Measurements from ENCODE around the gene FLT4.

The FLT4 gene

DNA sequence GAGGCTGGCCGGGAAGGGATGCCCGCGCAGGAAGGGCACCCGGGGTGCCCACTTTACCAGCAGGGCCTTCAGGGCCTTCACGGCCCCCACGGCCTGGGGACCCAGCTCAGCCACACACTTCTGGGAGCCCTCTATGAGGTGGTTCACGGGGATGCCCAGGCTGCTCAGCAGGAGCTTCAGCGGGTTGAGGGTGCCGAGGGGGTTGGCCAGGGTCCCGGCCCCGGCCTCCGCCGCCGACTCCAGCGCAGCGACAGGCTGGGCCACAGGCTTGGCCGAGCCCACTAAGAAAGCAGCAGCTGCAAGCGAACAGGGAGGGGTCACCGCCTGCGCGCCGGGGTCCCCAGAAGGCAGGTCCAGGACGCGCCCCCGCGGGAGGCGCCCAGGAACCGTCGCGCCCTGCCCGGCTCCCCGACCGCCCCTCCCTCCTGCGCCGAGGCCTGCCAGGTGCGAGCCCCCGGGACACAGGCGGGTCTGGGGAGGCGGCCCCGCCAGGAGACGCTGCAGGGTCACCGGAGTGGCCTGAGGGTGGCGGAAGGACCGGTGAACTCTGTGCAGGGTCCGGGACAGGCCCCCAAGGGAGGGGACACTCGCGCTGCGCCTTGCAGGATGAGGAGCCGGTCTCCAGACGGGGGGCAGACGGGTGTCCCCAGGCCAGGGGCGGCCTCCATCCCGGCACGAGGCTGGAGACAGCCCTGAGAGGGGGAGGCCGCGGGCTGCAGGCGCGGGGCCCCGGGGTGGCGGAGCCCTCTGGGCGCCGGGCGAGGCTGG is 58.7 kb downstream of the FLT4 start:
- peak; percentile 31 for ATAC-seq (replicated peaks)
- H3K27me3 Mint-ChIP-seq: peaks cover 33 to 40% of the 10 kb centered on the region in 2 donors
- peak overlapping the region in 1 of 2 donors; percentile 72 for H3K4me3 Mint-ChIP-seq
- no peak for DNase-seq
- no peaks in the 10 kb centered on the region for H3K9me3 Mint-ChIP-seq
- peaks cover 0 to 3% of the 10 kb centered on the region in 2 donors for H3K4me1 Mint-ChIP-seq (ENCODE audit: low read depth in 2 of 2)
- H3K27ac Mint-ChIP-seq: no peak overlapping the region
- H3K36me3 Mint-ChIP-seq (ENCODE audit: insufficient read depth): no peaks in the 10 kb centered on the region

DNA sequence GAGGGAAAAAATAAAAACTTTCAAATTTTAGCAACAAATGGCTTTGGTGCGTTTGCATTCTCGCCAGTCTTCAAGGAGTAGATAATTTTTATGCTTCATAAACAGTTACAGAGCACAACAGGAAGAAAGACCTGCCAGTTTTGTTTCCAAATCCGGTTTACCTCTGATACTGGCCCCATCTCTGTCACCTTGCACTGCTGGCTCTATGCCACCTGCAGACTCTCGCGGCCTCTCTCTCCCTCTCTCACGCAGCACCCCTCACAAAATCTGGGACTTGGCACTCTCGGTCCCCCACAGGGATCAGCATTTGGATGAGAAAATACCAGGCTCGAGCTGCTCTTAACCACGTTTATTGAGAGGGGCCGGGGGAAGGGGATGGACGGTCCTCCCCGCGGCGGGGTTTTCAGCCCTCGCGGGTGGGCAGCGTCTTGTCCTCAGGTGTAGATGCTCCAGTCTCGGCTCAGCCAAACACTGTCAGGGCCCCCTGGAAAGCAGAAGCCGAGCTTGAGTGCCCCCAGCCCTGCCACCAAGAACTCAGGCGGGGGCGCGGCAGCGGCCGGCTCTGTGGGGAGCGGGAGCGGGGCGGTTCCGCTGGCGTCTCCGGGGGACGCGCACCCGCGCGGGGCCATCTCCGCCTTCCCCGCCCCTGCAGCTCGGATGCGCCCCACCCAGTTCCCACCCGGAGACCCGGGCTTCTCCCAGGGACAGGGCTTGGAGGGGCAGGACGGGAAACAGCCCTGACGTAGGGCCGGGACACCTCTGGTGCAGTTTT is 59.4 kb downstream of the FLT4 start:
- Mint-ChIP-seq H3K4me3 (peak overlapping the region; percentile 15 to 72), H3K36me3 (ENCODE audit: insufficient read depth) (no peaks in the 10 kb centered on the region), H3K9me3 (no peaks in the 10 kb centered on the region), H3K4me1 (ENCODE audit: low read depth in 2 of 2) (peaks cover 0 to 3% of the 10 kb centered on the region in 2 donors), H3K27me3 (peaks cover 33 to 40% of the 10 kb centered on the region in 2 donors), H3K27ac (no peak overlapping the region)
- DNase-seq (no peak), ATAC-seq (replicated peaks) (peak; percentile 41)

DNA sequence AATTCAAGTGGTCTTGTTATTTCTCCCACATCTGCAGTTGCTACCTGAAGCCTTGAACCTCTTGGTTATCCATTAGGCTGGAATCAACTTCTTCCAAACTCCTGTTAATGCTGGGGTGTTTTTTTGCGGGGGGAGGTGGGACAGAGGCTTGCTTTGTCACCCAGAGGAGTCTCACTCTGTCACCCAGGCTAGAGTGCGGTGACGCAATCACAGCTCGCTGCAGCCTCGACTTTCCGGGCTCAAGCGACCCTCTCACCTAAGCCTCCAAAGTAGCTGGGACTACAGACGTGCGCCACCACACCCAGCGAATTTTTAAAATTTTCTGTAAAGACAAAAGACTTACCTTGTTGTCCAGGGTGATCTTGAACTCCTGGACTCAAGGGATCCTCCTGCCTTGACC is 62.5 kb downstream of the FLT4 start:
- no peak overlapping the region for H3K27ac Mint-ChIP-seq
- no peaks in the 10 kb centered on the region for H3K4me1 Mint-ChIP-seq (ENCODE audit: low read depth in 2 of 2)
- H3K9me3 Mint-ChIP-seq: no peaks in the 10 kb centered on the region
- H3K27me3 Mint-ChIP-seq: peaks cover 14 to 19% of the 10 kb centered on the region in 2 donors
- H3K4me3 Mint-ChIP-seq: no peak overlapping the region
- ATAC-seq (replicated peaks): no peak
- DNase-seq: no peak
- peaks cover 3% of the 10 kb centered on the region for H3K36me3 Mint-ChIP-seq (ENCODE audit: insufficient read depth)

DNA sequence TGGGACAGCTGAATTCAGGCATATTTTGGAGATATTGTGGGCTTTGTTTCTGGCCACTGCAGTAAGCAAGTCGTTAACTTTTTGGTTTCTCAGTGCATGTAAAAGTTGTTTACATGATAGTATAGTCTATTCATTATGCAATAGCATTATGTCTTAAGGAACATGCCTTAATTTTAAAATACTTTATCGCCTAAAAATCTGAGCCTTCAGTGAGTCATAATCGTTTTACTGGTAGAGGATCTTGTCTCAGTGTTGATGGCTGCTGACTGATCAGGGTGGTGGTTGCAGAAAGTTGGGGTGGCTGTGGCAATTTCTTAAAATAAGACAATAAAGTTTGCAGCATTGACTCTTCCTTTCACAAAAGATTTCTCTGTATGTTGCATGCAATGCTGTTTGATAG is 63.2 kb downstream of the FLT4 start:
- Mint-ChIP-seq H3K4me1 (ENCODE audit: low read depth in 2 of 2) (no peaks in the 10 kb centered on the region), H3K9me3 (no peaks in the 10 kb centered on the region), H3K4me3 (no peak overlapping the region), H3K27me3 (peaks cover 13 to 18% of the 10 kb centered on the region in 2 donors), H3K36me3 (ENCODE audit: insufficient read depth) (peaks cover 3% of the 10 kb centered on the region), H3K27ac (no peak overlapping the region)
- ATAC-seq (replicated peaks) (no peak), DNase-seq (no peak)

DNA sequence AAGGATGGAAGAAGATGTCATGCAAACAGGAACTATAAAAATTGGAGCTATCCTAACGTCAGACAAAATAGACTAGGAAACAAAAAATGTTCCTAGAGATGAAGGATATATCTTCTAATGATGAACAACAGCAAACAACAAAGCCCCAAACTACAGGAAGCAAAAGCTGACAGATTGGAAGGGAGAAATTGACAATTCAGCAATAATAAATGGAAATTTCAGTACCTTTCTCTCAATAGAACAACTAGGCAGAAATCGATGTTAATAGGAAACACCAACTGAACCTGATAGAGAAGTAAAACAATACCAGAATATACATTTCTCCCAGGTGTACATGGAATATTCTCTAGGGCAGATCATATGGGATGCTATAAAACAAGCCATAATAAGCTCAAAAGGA is 65.7 kb downstream of the FLT4 start:
- no peaks in the 10 kb centered on the region for H3K9me3 Mint-ChIP-seq
- no peaks in the 10 kb centered on the region for H3K4me1 Mint-ChIP-seq (ENCODE audit: low read depth in 2 of 2)
- ATAC-seq (replicated peaks) (no peak), DNase-seq (no peak)
- H3K27me3 Mint-ChIP-seq: peaks cover under 1 to 7% of the 10 kb centered on the region in 2 donors
- no peak overlapping the region for H3K27ac Mint-ChIP-seq
- peaks cover 3% of the 10 kb centered on the region for H3K36me3 Mint-ChIP-seq (ENCODE audit: insufficient read depth)
- no peak overlapping the region for H3K4me3 Mint-ChIP-seq

DNA sequence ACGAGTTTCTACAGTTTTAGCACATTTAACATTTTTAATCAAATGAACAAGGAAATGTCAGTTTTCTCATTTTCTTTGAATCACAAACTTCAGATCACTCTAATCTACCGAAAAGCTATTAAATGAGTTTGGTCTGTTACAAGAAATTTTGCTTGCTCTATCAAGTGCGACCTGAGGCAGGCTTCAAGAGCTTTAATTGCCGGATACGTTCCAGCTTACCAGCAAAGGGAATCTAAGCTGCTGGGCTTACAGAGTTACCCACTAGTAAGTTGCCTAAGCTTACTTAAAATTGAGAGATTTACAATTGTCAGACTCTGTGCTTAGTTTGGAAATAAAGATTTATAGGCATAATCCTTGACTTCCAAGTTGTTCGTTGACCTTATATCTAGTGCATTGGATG is 68.7 kb downstream of the FLT4 start:
- H3K27me3 Mint-ChIP-seq: no peaks in the 10 kb centered on the region
- ATAC-seq (replicated peaks) (no peak), DNase-seq (no peak)
- no peak overlapping the region for H3K27ac Mint-ChIP-seq
- no peaks in the 10 kb centered on the region for H3K9me3 Mint-ChIP-seq
- H3K4me1 Mint-ChIP-seq (ENCODE audit: low read depth in 2 of 2): no peaks in the 10 kb centered on the region
- no peak overlapping the region for H3K4me3 Mint-ChIP-seq
- H3K36me3 Mint-ChIP-seq (ENCODE audit: insufficient read depth): peaks cover 11% of the 10 kb centered on the region

DNA sequence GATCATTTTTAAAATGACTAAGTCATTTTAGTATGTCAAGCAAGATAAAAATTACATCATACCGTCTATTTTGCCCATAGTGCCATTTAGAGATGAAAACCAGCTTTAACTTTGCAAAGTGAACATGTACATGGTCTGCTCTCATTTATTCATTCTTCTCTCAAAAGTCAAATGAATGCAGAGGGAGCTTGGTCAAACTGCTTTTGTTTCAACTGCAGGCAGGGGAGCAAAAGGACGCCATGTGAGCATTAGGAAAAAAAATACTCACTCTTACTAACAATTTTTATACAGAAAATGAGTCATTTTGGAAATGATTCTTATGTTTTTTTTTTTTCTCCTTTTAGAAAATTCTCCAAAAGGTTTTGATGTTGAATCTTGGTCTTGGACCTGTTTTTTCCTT is 73.8 kb downstream of the FLT4 start:
- H3K4me1 Mint-ChIP-seq (ENCODE audit: low read depth in 2 of 2): no peaks in the 10 kb centered on the region
- no peak for ATAC-seq (replicated peaks)
- H3K4me3 Mint-ChIP-seq: no peak overlapping the region

DNA sequence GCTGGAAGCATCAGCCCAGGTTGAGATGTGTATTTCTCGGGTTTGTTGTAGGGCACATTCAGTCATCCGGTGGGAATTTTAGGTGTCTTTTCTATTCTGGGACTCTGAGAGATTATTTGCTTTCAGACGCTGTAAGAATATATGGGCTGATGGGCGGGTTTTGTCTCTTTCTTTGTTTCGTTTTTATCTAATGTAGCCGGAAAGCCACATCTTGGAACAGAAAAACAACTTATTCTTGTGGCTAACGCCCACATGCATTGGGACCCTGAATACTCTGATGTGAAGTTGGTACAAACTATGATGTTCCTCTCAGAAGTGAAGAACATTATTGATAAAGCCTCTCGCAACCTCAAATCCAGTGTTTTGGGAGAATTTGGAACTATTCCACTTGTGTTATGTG is 80.5 kb downstream of the FLT4 start:
- peaks cover 62% of the 10 kb centered on the region for H3K36me3 Mint-ChIP-seq (ENCODE audit: insufficient read depth)
- H3K9me3 Mint-ChIP-seq: no peaks in the 10 kb centered on the region
- H3K4me1 Mint-ChIP-seq (ENCODE audit: low read depth in 2 of 2): no peaks in the 10 kb centered on the region
- H3K27me3 Mint-ChIP-seq: no peaks in the 10 kb centered on the region
- no peak overlapping the region for H3K27ac Mint-ChIP-seq
- no peak for DNase-seq
- no peak for ATAC-seq (replicated peaks)
- H3K4me3 Mint-ChIP-seq: no peak overlapping the region

More for the DNA sequence above, 73.8 kb downstream of the FLT4 start:
- Mint-ChIP-seq H3K27ac (no peak overlapping the region), H3K9me3 (no peaks in the 10 kb centered on the region), H3K27me3 (no peaks in the 10 kb centered on the region), H3K36me3 (ENCODE audit: insufficient read depth) (peaks cover 40% of the 10 kb centered on the region)
- DNase-seq: no peak

DNA sequence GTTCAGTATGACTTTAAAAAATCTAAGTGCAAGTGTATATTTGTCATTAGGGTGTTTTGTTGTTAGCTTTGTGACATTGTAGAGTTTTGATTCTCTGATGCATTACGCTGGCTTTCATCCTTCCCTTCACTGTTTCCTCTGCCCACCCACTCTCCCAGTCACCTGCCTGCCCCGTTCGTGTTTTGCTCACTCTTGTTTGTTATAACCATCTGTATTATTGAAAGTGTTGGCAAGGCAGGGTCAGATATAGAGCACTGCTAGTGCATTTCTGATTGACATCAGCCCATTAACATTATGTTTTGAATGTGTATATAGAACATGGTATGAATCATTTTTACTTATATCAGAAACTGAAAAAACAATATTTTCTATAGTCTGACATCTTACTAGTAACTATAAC is 85.4 kb downstream of the FLT4 start:
- H3K27ac Mint-ChIP-seq: peak overlapping the region in 1 of 2 donors; percentile 38
- H3K9me3 Mint-ChIP-seq: no peaks in the 10 kb centered on the region
- peaks cover 68% of the 10 kb centered on the region for H3K36me3 Mint-ChIP-seq (ENCODE audit: insufficient read depth)
- DNase-seq: no peak
- no peak for ATAC-seq (replicated peaks)
- H3K4me3 Mint-ChIP-seq: no peak overlapping the region
- H3K4me1 Mint-ChIP-seq (ENCODE audit: low read depth in 2 of 2): peaks cover 2 to 20% of the 10 kb centered on the region in 2 donors
- H3K27me3 Mint-ChIP-seq: no peaks in the 10 kb centered on the region

DNA sequence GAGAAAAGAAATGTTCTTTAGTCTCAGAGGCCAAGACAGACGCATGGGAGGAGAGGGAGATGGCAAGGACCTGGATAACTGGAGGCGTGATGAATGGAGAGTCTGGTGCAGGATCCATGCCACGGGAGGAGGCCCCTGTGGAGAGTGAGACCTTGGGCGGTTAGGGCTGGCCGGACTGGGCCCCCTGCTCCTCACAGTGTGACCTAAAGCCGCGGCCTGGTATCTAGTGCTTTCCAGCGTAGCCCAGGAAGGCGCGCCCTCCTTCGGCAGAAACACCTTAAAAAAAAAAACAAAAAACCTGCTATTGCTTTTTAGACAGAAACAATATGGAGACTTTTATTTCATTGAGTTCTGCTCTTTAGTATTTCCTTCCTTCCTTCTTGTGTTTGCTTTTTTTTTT is 91.2 kb downstream of the FLT4 start:
- H3K27me3 Mint-ChIP-seq: no peaks in the 10 kb centered on the region
- H3K9me3 Mint-ChIP-seq: no peaks in the 10 kb centered on the region
- ATAC-seq (replicated peaks): no peak
- peaks cover 4 to 32% of the 10 kb centered on the region in 2 donors for H3K4me1 Mint-ChIP-seq (ENCODE audit: low read depth in 2 of 2)
- peak overlapping the region in 1 of 2 donors; percentile 44 for H3K27ac Mint-ChIP-seq
- no peak overlapping the region for H3K4me3 Mint-ChIP-seq
- DNase-seq: no peak
- H3K36me3 Mint-ChIP-seq (ENCODE audit: insufficient read depth): peaks cover 44% of the 10 kb centered on the region

DNA sequence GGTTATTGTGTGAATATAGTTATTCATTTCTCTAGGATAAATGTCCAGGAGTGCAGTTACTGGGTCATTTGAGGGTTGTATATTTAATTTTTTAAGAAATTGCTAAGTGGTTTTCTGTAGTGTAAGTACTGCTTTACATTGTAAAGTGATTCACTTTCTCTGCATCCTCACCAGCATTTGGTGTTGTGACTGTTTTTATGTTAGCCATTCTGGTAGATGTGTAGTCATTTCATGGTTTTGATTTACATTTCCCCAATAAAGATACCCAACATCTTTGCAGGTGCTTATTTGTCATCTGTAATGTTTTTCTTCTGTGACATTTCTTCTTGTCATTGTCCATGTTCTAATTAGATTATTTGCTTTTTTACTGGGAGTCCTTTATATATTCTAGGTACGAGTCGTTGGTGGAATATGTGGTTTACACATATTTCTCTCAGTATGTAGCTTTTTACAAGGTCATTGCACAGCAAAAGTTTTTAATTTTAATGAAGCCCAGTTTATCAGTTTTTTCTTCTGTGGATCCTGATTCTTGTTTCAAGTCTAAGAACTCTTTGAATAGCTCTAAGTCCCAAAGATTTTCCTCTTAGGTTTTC is 92.1 kb downstream of the FLT4 start:
- H3K4me1 Mint-ChIP-seq (ENCODE audit: low read depth in 2 of 2): peaks cover 4 to 32% of the 10 kb centered on the region in 2 donors
- peaks cover 43% of the 10 kb centered on the region for H3K36me3 Mint-ChIP-seq (ENCODE audit: insufficient read depth)
- H3K9me3 Mint-ChIP-seq: no peaks in the 10 kb centered on the region
- no peak for ATAC-seq (replicated peaks)
- no peak overlapping the region for H3K4me3 Mint-ChIP-seq
- peak overlapping the region in 1 of 2 donors; percentile 44 for H3K27ac Mint-ChIP-seq
- DNase-seq: no peak
- no peaks in the 10 kb centered on the region for H3K27me3 Mint-ChIP-seq

DNA sequence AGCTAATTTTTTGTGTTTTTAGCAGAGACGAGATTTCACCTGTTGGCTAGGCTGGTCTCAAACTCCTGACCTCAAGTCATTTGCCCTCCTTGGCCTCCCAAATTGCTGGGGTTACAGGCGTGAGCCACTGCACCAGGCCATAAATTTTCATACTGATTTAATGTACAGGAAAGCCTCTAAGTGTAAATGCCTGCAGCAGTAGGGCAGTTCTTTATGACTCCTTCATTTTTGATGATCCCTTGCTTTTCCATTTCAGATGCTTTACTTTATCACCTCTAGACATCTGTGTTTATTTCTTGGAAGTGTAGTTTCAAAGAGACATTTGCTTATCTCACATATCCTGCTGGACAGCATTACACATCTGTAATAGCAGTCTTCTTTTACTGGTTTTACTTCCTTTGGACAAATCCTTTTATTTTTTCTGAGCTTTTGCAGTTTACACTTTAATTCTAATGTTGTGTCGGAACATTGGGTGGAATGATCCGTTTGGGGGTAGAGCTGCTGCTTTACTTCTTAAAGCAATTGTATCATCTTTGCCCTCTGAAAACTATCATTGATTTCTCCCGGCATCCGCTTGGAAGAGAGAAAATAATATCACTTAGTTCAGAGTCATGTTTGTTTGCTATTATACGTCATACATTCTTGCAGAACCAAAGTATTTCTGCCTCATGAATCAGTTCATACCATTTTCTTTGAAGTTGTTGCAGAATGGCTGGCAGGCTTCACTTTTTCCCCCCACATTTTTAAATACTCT is 94.1 kb downstream of the FLT4 start:
- no peaks in the 10 kb centered on the region for H3K9me3 Mint-ChIP-seq
- peaks cover 47% of the 10 kb centered on the region for H3K36me3 Mint-ChIP-seq (ENCODE audit: insufficient read depth)
- DNase-seq: no peak
- peaks cover 1 to 16% of the 10 kb centered on the region in 2 donors for H3K4me1 Mint-ChIP-seq (ENCODE audit: low read depth in 2 of 2)
- no peak overlapping the region for H3K4me3 Mint-ChIP-seq
- H3K27ac Mint-ChIP-seq: peak overlapping the region in 1 of 2 donors; percentile 54
- H3K27me3 Mint-ChIP-seq: no peaks in the 10 kb centered on the region
- ATAC-seq (replicated peaks): no peak

DNA sequence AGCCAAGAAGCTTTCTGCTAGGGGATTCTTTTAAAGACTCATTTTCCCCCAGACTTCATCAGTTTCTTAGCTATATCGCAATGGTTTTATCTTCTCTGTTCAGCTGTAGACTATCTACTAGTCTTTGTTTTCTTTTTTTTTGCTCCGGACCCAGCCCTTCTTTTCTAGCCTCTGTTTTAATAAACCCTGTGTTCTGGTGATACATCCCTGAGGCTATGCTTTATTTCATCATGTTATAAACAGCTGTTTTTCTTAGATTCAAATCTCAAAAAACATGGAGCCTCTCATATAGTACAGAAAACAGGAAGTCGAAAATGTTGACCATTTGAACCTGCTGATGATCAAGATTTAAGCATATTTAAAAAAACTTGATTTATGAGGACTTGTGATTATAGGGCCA is 95.9 kb downstream of the FLT4 start:
- Mint-ChIP-seq H3K27ac (peak overlapping the region in 1 of 2 donors; percentile 44), H3K4me3 (no peak overlapping the region), H3K9me3 (no peaks in the 10 kb centered on the region), H3K4me1 (ENCODE audit: low read depth in 2 of 2) (peaks cover 4 to 11% of the 10 kb centered on the region in 2 donors), H3K36me3 (ENCODE audit: insufficient read depth) (peaks cover 53% of the 10 kb centered on the region), H3K27me3 (no peaks in the 10 kb centered on the region)
- no peak for ATAC-seq (replicated peaks)
- no peak for DNase-seq
